Retina (tissue), 1 donor: Measurements from ENCODE around the gene PROM2.

Experiments
- DNase-seq: peaks from one replicate; pipeline ENCODE4 v3.0.0-alpha.2; 2016

The PROM2 gene

GRCh38 chr2:95287336-95287735, 13.1 kb downstream of the PROM2 start:
- no peak for DNase-seq

GRCh38 chr2:95287806-95288205, 13.6 kb downstream of the PROM2 start:
- DNase-seq = no peak

- DNase-seq = no peak
These were observed 15.0 kb downstream of the PROM2 start for GRCh38 chr2:95289253-95289652.

- DNase-seq = no peak
These were observed 17.0 kb downstream of the PROM2 start for GRCh38 chr2:95291222-95291621.

- DNase-seq = no peak
These were observed 18.5 kb downstream of the PROM2 start for GRCh38 chr2:95292623-95293260.

GRCh38 chr2:95294579-95295250, 20.5 kb downstream of the PROM2 start:
- no peak for DNase-seq

- no peak for DNase-seq
These were observed 21.1 kb downstream of the PROM2 start for GRCh38 chr2:95295376-95295775.

- peak; percentile 47 for DNase-seq
These were observed 21.8 kb downstream of the PROM2 start for GRCh38 chr2:95296011-95296410.

GRCh38 chr2:95296880-95297487, 22.7 kb downstream of the PROM2 start, which contains the start of gene KCNIP3:
KCNIP3 (plus strand) TSS chr2:95297347; CDS start chr2:95297439, 92 bp downstream.
- peak; percentile 60 for DNase-seq

- peak; percentile 50 for DNase-seq
These were observed 23.6 kb downstream of the PROM2 start for GRCh38 chr2:95297639-95298395.

GRCh38 chr2:95298486-95299111, 24.4 kb downstream of the PROM2 start:
- DNase-seq = no peak

- DNase-seq = no peak
These were observed 25.7 kb downstream of the PROM2 start for GRCh38 chr2:95299961-95300360.

GRCh38 chr2:95300450-95300849, 26.2 kb downstream of the PROM2 start:
- DNase-seq = no peak

- DNase-seq = no peak
These were observed 26.9 kb downstream of the PROM2 start for GRCh38 chr2:95301186-95301585.

GRCh38 chr2:95301876-95302641, 27.8 kb downstream of the PROM2 start:
- no peak for DNase-seq

- DNase-seq = no peak
These were observed 29.1 kb downstream of the PROM2 start for GRCh38 chr2:95303191-95303919.

- no peak for DNase-seq
These were observed 31.3 kb downstream of the PROM2 start for GRCh38 chr2:95305380-95306061.

GRCh38 chr2:95306336-95306895, 32.2 kb downstream of the PROM2 start:
- no peak for DNase-seq

- DNase-seq = no peak
These were observed 32.8 kb downstream of the PROM2 start for GRCh38 chr2:95307036-95307435.

GRCh38 chr2:95307878-95308277, 33.6 kb downstream of the PROM2 start:
- DNase-seq = no peak
